Measurements from ENCODE around the gene SEZ6L.
A peak's percentile ranks its signal among the peaks of the same experiment; 100 is the strongest.
"Not testable (repeated sequence)": the region's sequence is repeated elsewhere in the genome, so short reads cannot be mapped to it uniquely, and the experiment has no call there.

The SEZ6L gene

DNA sequence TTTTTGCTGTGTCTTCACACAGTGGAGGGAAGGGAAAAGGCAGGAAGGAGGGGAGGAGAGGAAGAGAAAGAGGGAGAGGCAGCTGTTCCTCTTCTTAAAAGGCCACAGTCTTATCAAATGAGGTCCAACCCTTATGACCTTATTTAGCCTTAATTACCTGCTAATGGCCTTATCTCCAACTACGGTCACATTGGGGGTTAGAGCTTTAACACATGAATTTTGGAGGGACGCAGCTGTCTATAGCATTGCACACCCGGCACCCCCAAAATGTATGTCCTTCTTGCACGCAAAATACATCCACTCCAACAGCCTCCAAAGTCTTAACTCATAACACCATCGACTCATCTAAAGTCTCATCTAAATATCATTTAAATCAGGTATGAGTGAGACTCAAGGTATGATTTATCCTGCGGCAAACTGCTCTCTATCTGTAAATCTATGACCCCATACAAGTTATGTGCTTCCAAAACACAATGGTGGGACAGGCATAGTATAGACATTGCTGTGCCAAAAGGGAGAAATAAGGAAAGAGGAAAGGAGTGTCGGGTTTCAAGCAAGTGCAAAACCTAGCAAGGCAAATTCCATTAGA lies 214.8 kb downstream of the SEZ6L start:
- no peak for DNase-seq (ENCODE audit: low read depth)

GRCh38 chr22:26385164-26385563 lies 215.9 kb downstream of the SEZ6L start:
- DNase-seq (ENCODE audit: low read depth), result no peak

DNA sequence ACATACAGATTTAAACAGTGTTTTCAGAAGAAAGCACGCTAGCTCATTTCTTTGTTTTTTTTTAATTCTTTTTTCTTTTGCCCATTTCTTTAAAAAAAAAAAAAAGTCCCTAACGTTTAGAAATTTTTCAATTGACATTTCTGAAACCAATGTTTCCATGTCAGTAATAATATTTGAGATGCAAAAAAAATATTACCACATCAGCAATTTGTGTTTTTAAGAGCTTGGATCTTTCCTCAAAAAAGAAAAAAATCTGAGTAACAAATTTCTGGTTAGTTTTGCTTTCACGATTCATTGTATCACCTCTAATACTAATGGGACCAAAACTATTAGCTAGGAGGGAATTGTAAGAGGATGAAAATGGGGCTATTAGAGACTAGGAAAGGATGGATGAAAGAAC lies 219.9 kb downstream of the SEZ6L start:
- DNase-seq (ENCODE audit: low read depth), result no peak

- DNase-seq (ENCODE audit: low read depth), result no peak
Observed at GRCh38 chr22:26391091-26391490, 221.8 kb downstream of the SEZ6L start.

GRCh38 chr22:26391623-26392022 lies 222.4 kb downstream of the SEZ6L start:
- DNase-seq (ENCODE audit: low read depth), result no peak

- DNase-seq (ENCODE audit: low read depth), result no peak
Observed at GRCh38 chr22:26393929-26394328, 224.7 kb downstream of the SEZ6L start.

DNA sequence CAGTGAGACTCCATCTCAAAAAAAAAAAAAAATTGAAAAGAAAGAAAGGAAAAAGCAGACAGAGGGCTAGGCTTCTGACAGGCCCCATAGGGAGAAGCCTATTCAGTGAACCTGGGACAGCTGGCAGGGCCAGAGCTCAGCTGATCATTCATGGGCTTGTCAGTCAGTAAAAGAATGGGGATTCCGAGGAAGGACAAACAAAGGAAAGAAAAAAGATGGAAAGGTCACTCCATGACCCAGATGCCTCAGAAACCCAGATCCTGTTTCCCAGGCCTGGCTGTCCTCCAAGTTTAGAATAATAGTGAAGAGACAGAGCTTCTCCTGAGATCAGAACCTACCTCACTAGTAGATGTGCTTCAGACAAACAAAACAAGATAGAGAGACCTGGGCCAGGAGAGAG lies 225.5 kb downstream of the SEZ6L start:
- DNase-seq (ENCODE audit: low read depth), result no peak

DNA sequence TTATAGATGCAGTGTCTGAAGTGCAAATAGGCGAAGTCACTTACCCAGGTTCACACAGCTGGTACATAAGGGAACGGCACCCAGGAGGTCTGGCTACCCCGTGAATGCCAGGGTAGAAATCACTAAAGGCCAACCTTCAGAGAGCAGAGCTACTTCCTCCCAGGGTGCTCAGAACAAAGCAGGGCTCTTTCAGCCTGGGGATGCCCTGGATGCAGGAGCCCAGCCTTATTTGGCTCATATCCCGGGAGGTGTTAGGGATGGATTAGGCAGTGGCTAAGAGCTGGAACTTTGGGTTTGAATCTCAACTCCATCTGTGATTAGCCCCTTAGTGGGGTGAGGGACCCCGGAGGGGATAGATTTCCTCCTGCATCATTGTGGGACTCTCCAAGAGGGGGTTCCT lies 226.7 kb downstream of the SEZ6L start:
- DNase-seq (ENCODE audit: low read depth), result no peak

GRCh38 chr22:26398741-26399153 lies 229.5 kb downstream of the SEZ6L start:
- peak; percentile 68 for DNase-seq (ENCODE audit: low read depth)

GRCh38 chr22:26399289-26399688 lies 230.0 kb downstream of the SEZ6L start:
- DNase-seq (ENCODE audit: low read depth), result no peak

GRCh38 chr22:26401726-26402125 lies 232.5 kb downstream of the SEZ6L start:
- no peak for DNase-seq (ENCODE audit: low read depth)

DNA sequence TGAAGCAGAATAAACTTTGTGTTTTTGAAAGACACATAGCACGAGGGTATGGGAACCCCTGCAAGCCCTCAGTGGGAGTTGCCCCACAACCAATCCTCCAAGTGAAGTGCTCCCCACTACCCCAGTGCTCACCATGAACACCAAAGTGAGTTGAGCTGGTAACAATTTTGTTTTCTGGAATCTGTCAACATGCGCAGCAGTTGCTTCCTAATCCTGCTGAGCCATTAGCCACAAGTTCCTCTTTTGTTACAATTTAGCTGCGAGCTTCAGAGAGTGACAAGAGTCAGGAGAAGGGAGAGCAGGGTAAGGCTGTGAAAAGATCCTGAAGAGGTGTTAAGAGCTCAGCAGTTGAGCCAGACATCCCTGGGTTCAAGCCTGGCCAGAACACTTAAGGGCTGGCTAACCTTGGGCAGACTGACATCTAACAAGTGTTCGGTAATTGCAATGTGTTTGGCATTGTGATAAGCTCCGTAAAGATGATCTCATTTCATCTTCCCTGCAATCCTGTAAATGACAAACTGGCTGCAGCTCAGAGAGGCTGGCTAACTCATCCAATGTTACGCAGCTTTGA lies 235.7 kb downstream of the SEZ6L start:
- peak; percentile 9 for DNase-seq (ENCODE audit: low read depth)

- no peak for DNase-seq (ENCODE audit: low read depth)
Observed at GRCh38 chr22:26406118-26406517, 236.9 kb downstream of the SEZ6L start.

- DNase-seq (ENCODE audit: low read depth), result not testable (repeated sequence)
Observed at GRCh38 chr22:26408562-26409220, 239.4 kb downstream of the SEZ6L start.

DNA sequence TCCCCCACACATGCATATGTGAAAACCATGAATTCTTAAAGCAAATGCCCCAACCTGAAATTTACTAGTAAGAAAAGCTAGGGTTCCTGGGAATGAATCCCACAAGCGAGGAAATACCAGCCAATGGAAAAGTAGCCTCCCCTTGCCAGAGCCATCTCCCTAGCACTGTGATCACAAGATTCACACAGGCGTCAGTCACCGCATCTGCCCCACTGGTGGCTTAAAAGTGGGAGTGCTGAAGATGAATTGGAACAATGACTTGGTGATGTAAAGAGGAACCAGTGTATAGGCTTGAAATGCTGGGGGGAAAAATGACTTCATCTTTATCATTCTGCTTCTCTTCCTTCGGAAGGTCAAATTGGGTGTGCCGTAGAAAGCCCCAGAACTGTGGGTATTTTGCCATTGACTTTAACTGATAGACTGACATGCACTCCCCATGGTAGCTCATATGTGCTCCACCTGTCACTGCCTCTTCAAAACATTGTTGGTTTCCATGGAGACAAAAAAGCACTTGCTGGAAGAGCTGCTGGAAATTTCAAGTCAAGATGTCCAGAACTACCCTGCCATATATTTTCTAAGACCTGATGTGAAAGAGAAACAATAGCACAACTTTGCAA lies 240.6 kb downstream of the SEZ6L start:
- no peak for DNase-seq (ENCODE audit: low read depth)

DNA sequence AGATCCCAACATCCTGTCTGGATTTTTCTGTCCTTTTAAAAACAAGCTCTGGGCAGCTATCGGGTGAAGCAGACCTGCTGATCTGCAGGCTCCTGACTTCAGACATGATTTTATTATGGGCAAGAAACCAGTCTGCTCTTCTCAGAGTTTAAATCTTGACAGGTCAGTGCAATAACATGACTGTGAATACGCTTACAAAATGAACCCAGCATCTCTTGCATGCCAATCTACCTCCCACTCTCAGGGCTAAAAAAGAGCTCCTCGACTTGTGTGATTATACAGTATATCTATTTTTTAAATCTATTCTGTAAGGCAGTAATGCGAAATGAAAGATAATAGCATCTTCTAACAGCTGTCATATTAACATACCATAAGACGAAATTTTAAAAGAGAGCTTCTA lies 241.1 kb downstream of the SEZ6L start:
- no peak for DNase-seq (ENCODE audit: low read depth)

GRCh38 chr22:26414347-26414746 lies 245.1 kb downstream of the SEZ6L start:
- DNase-seq (ENCODE audit: low read depth), result no peak

GRCh38 chr22:26416256-26416655 lies 247.0 kb downstream of the SEZ6L start:
- DNase-seq (ENCODE audit: low read depth), result no peak

DNA sequence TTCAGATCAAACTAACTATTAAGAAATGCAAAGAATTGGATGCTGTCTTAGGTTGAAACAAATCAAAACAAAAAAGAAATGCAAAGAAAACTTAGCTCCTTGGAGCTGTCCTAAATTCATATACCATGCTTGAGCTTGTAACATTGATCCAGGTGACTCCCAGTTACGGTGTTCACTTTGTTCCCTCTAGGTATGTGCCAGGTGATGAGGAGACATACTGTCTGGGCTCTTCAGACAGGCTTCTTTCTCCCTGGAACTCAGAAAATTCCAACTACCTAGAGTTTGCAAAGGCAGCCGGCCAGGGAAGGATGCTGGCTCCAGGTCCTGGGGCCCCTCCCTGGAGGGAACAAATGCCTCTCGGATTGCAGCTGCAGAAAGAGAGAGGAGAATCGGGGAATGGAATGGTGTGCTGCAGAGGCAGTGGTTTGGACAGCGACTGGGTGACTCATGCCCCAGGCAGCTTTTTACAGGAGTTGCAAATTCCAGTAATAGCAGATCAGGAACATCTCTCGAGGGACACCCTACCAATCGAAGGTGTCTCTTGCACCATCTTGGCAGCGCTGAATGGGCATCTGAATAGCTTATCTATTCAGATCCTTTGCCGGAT lies 247.5 kb downstream of the SEZ6L start:
- peak; percentile 55 for DNase-seq (ENCODE audit: low read depth)

DNA sequence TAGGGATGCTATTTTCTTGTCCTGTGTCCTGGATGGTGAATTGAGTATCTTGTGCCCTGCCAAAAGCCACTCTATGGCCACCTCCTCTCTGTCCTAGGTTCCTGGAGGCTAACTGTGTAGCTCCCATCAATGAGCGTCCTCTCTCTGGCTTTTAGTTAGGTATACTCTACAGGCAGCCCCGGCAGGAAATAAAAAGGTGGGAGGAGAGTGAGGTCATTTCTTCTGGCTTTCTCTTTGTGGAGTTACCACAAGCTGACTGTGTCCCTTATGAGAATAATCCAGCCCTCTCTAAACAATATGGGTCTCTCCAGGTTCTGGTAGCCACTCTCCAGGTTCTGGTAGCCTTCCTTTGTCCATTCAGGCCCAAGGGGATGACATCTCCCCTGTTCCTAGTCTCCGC lies 248.1 kb downstream of the SEZ6L start:
- DNase-seq (ENCODE audit: low read depth), result no peak

- DNase-seq (ENCODE audit: low read depth), result no peak
Observed at GRCh38 chr22:26418620-26419019, 249.4 kb downstream of the SEZ6L start.

- DNase-seq (ENCODE audit: low read depth), result no peak
Observed at GRCh38 chr22:26426924-26427323, 257.7 kb downstream of the SEZ6L start.
